ENCODE results near the gene ARHGEF39. TPM values are rescaled to one million over a fixed set of nuclear protein-coding genes. Genes with fewer than 3 reads are reported as not detected.
"Not testable (repeated sequence)": the region's sequence is repeated elsewhere in the genome, so short reads cannot be mapped to it uniquely, and the experiment has no call there.

ARHGEF39 gene
- total RNA-seq, 2 experiments from 2014 or later: 19.1 to 23.1 TPM

GRCh38 chr9:35650341-35651158 is 14.4 kb downstream of the ARHGEF39 start, which contains the start of gene SIT1:
TSS of gene SIT1 (minus strand) at chr9:35650931. CDS start at chr9:35650853, 78 bp downstream.
- ChIA-PET CTCF (interaction anchor here (0.7 to 7.2 kb wide), 6 partner anchors 8 to 409 kb away, joined by 3 to 89 read pairs (median 4); partner anchors contain the start of genes CCDC107 and RMRP), POLR2A (interaction anchor here (0.7 to 1.5 kb wide), 2 partner anchors 14 to 99 kb away, joined by 5 to 7 read pairs; partner anchors contain the start of gene ARHGEF39)
- Mint-ChIP-seq H3K4me3 (peak within 1 kb of the TSS; percentile 82), H3K27ac (peak within 1 kb of the TSS; percentile 97), H3K4me1 (peaks cover 46% of the 10 kb centered on the region), H3K36me3 (ENCODE audit: low read depth) (peaks cover 11% of the 10 kb centered on the region), H3K27me3 (no peaks in the 10 kb centered on the region), H3K9me3 (ENCODE audit: low read depth) (no peaks in the 10 kb centered on the region)
- DNase-seq: peak; percentile 75
- ATAC-seq: peak; percentile 25
- intact Hi-C loops (cut with DNase I, micrococcal nuclease): loop anchor here in 1 of 2 experiments (10.0 kb wide), 1 partner anchor 384 kb away; the partner anchor contains the start of gene RECK

GRCh38 chr9:35649431-35650340 is 15.3 kb downstream of the ARHGEF39 start:
- Mint-ChIP-seq H3K36me3 (ENCODE audit: low read depth) (peaks cover 11% of the 10 kb centered on the region), H3K27ac (peak overlapping the region; percentile 97), H3K9me3 (ENCODE audit: low read depth) (no peaks in the 10 kb centered on the region), H3K27me3 (no peaks in the 10 kb centered on the region), H3K4me3 (peak overlapping the region; percentile 82), H3K4me1 (peaks cover 53% of the 10 kb centered on the region)
- POLR2A ChIA-PET: interaction anchor here (0.7 to 1.5 kb wide), 2 partner anchors 15 to 100 kb away, joined by 5 to 7 read pairs; partner anchors contain the start of gene ARHGEF39
- ATAC-seq (no peak), DNase-seq (peak; percentile 67)
- intact Hi-C loops (cut with DNase I, micrococcal nuclease): loop anchor here (5.0 to 10.0 kb wide), 3 partner anchors 385 to 537 kb away; partner anchors contain the start of genes ATOSB (in 1 of the 2) and RECK (in 1 of the 2)
- CTCF ChIA-PET: interaction anchor here (0.6 to 7.2 kb wide), 13 partner anchors 9 to 408 kb away, joined by 3 to 89 read pairs (median 4); partner anchors contain the start of genes CCDC107, CREB3, RMRP and TESK1

GRCh38 chr9:35646533-35647265 is 18.3 kb downstream of the ARHGEF39 start:
- DNase-seq: peak; percentile 96
- CTCF ChIA-PET: interaction anchor here (0.6 to 7.2 kb wide), 28 partner anchors 8 to 533 kb away, joined by 3 to 89 read pairs (median 4); partner anchors contain the start of genes ARHGEF39, CCDC107, CREB3 and GBA2
- POLR2A ChIA-PET: interaction anchor here (1.1 kb wide), 1 partner anchor 86 kb away, joined by 3 read pairs; no protein-coding TSS in a partner anchor
- peak overlapping the region; percentile 97 for H3K27ac Mint-ChIP-seq
- peak; percentile 84 for ATAC-seq
- H3K4me3 Mint-ChIP-seq: peak overlapping the region; percentile 91
- intact Hi-C loops (cut with DNase I, micrococcal nuclease): loop anchor here (1.0 to 10.0 kb wide), 8 partner anchors 11 to 534 kb away; partner anchors contain the start of genes CREB3 (in 2 of the 2), TLN1 (in 2 of the 2), ATOSB (in 1 of the 2) and HINT2 (in 1 of the 2)
- H3K27me3 Mint-ChIP-seq: no peaks in the 10 kb centered on the region
- peaks cover 21% of the 10 kb centered on the region for H3K36me3 Mint-ChIP-seq (ENCODE audit: low read depth)
- H3K4me1 Mint-ChIP-seq: peaks cover 51% of the 10 kb centered on the region
- H3K9me3 Mint-ChIP-seq (ENCODE audit: low read depth): no peaks in the 10 kb centered on the region

GRCh38 chr9:35646153-35646532 is 18.9 kb downstream of the ARHGEF39 start:
- no peak for DNase-seq
- Mint-ChIP-seq H3K27ac (peak overlapping the region; percentile 97), H3K27me3 (no peaks in the 10 kb centered on the region), H3K36me3 (ENCODE audit: low read depth) (peaks cover 26% of the 10 kb centered on the region), H3K4me1 (peaks cover 46% of the 10 kb centered on the region), H3K9me3 (ENCODE audit: low read depth) (no peaks in the 10 kb centered on the region), H3K4me3 (peak overlapping the region; percentile 91)
- ATAC-seq: no peak
- CTCF ChIA-PET: interaction anchor here (0.6 to 7.2 kb wide), 20 partner anchors 10 to 173 kb away, joined by 3 to 89 read pairs (median 4); partner anchors contain the start of genes ARHGEF39, CCDC107, CREB3 and RGP1
- POLR2A ChIA-PET: interaction anchor here (1.1 kb wide), 1 partner anchor 87 kb away, joined by 3 read pairs; no protein-coding TSS in a partner anchor
- intact Hi-C loops (cut with DNase I, micrococcal nuclease): loop anchor here (1.0 to 10.0 kb wide), 7 partner anchors 11 to 534 kb away; partner anchors contain the start of genes CREB3 (in 2 of the 2), TLN1 (in 2 of the 2), ATOSB (in 1 of the 2) and HINT2 (in 1 of the 2)

- ChIA-PET POLR2A (interaction anchor here (1.1 kb wide), 1 partner anchor 87 kb away, joined by 3 read pairs; no protein-coding TSS in a partner anchor), CTCF (interaction anchor here (0.6 to 7.2 kb wide), 20 partner anchors 10 to 346 kb away, joined by 3 to 89 read pairs (median 4); partner anchors contain the start of genes ARHGEF39, CCDC107, CREB3 and RGP1)
- peaks cover 30% of the 10 kb centered on the region for H3K36me3 Mint-ChIP-seq (ENCODE audit: low read depth)
- DNase-seq; ATAC-seq; H3K9me3 Mint-ChIP-seq (ENCODE audit: low read depth); H3K27me3 Mint-ChIP-seq: not testable (repeated sequence)
- peaks cover 42% of the 10 kb centered on the region for H3K4me1 Mint-ChIP-seq
- peak overlapping the region; percentile 97 for H3K27ac Mint-ChIP-seq
- H3K4me3 Mint-ChIP-seq: peak overlapping the region; percentile 91
- intact Hi-C loops (cut with DNase I, micrococcal nuclease): loop anchor here (1.0 to 10.0 kb wide), 7 partner anchors 12 to 533 kb away; partner anchors contain the start of genes CREB3 (in 2 of the 2), TLN1 (in 2 of the 2), ATOSB (in 1 of the 2) and HINT2 (in 1 of the 2)
Measured at GRCh38 chr9:35645736-35646135, 19.3 kb downstream of the ARHGEF39 start.

GRCh38 chr9:35643046-35643445 is 21.9 kb downstream of the ARHGEF39 start:
- intact Hi-C loops (cut with DNase I, micrococcal nuclease): loop anchor here in 1 of 2 experiments (10.0 kb wide), 1 partner anchor 528 kb away; the partner anchor contains the start of gene ATOSB
- ATAC-seq: no peak
- Mint-ChIP-seq H3K9me3 (ENCODE audit: low read depth) (peaks cover 5% of the 10 kb centered on the region), H3K27me3 (no peaks in the 10 kb centered on the region), H3K4me3 (no peak overlapping the region), H3K4me1 (peaks cover 44% of the 10 kb centered on the region), H3K36me3 (ENCODE audit: low read depth) (peaks cover 27% of the 10 kb centered on the region), H3K27ac (no peak overlapping the region)
- POLR2A ChIA-PET: no interaction called here
- no peak for DNase-seq
- CTCF ChIA-PET: interaction anchor here (0.9 to 4.8 kb wide), 3 partner anchors 14 to 53 kb away, joined by 3 to 30 read pairs (median 3); no protein-coding TSS in a partner anchor

GRCh38 chr9:35641478-35641877 is 23.5 kb downstream of the ARHGEF39 start:
- peaks cover 27% of the 10 kb centered on the region for H3K36me3 Mint-ChIP-seq (ENCODE audit: low read depth)

GRCh38 chr9:35640431-35640830 is 24.6 kb downstream of the ARHGEF39 start:
- CTCF ChIA-PET: interaction anchor here (0.7 to 1.7 kb wide), 2 partner anchors 18 to 749 kb away, joined by 3 to 10 read pairs; partner anchors contain the start of genes CCDC107 and RMRP
- H3K27me3 Mint-ChIP-seq; POLR2A ChIA-PET; H3K4me3 Mint-ChIP-seq; DNase-seq; ATAC-seq; H3K9me3 Mint-ChIP-seq (ENCODE audit: low read depth): not testable (repeated sequence)
- Mint-ChIP-seq H3K4me1 (peaks cover 54% of the 10 kb centered on the region), H3K27ac (peak overlapping the region; percentile 72), H3K36me3 (ENCODE audit: low read depth) (peaks cover 27% of the 10 kb centered on the region)
- intact Hi-C loops (cut with DNase I, micrococcal nuclease): loop anchor here in 1 of 2 experiments (10.0 kb wide), 1 partner anchor 526 kb away; the partner anchor contains the start of gene ATOSB

More at GRCh38 chr9:35641478-35641877, 23.5 kb downstream of the ARHGEF39 start:
- POLR2A ChIA-PET; ATAC-seq; DNase-seq; H3K9me3 Mint-ChIP-seq (ENCODE audit: low read depth); H3K27ac Mint-ChIP-seq; H3K27me3 Mint-ChIP-seq; H3K4me3 Mint-ChIP-seq: not testable (repeated sequence)
- H3K4me1 Mint-ChIP-seq: peaks cover 45% of the 10 kb centered on the region
- intact Hi-C loops (cut with DNase I, micrococcal nuclease): loop anchor here in 1 of 2 experiments (10.0 kb wide), 1 partner anchor 527 kb away; the partner anchor contains the start of gene ATOSB
- CTCF ChIA-PET: interaction anchor here (0.7 to 1.3 kb wide), 3 partner anchors 30 to 748 kb away, joined by 3 read pairs; no protein-coding TSS in a partner anchor

GRCh38 chr9:35639631-35640030 is 25.4 kb downstream of the ARHGEF39 start:
- Mint-ChIP-seq H3K27me3 (no peaks in the 10 kb centered on the region), H3K36me3 (ENCODE audit: low read depth) (peaks cover 27% of the 10 kb centered on the region), H3K27ac (peak overlapping the region; percentile 90), H3K4me3 (peak overlapping the region; percentile 32), H3K9me3 (ENCODE audit: low read depth) (peaks cover 5% of the 10 kb centered on the region), H3K4me1 (peaks cover 54% of the 10 kb centered on the region)
- intact Hi-C loops (cut with DNase I, micrococcal nuclease): loop anchor here in 1 of 2 experiments (10.0 kb wide), 1 partner anchor 525 kb away; the partner anchor contains the start of gene ATOSB
- ChIA-PET CTCF (interaction anchor here (0.8 to 1.8 kb wide), 4 partner anchors 8 to 34 kb away, joined by 4 to 10 read pairs (median 6); partner anchors contain the start of genes CCDC107 and RMRP), POLR2A (no interaction called here)
- ATAC-seq (peak; percentile 37), DNase-seq (no peak)
